Epithelial cell of alveolus of lung (primary cell): ENCODE results near the gene OGDH. TPM values are rescaled to one million over a fixed set of nuclear protein-coding genes. Genes with fewer than 3 reads are reported as not detected.

Experiments
- total RNA-seq: library from RNA; depleted of rRNA; stranded (reverse); fragments of >200 nt; gene quantifications from 2 replicates; pipeline ENCODE4 v1.2.1, GENCODE V29; 2015

The OGDH gene
- total RNA-seq, result 50.4 and 82.7 TPM in 2 replicates

DNA sequence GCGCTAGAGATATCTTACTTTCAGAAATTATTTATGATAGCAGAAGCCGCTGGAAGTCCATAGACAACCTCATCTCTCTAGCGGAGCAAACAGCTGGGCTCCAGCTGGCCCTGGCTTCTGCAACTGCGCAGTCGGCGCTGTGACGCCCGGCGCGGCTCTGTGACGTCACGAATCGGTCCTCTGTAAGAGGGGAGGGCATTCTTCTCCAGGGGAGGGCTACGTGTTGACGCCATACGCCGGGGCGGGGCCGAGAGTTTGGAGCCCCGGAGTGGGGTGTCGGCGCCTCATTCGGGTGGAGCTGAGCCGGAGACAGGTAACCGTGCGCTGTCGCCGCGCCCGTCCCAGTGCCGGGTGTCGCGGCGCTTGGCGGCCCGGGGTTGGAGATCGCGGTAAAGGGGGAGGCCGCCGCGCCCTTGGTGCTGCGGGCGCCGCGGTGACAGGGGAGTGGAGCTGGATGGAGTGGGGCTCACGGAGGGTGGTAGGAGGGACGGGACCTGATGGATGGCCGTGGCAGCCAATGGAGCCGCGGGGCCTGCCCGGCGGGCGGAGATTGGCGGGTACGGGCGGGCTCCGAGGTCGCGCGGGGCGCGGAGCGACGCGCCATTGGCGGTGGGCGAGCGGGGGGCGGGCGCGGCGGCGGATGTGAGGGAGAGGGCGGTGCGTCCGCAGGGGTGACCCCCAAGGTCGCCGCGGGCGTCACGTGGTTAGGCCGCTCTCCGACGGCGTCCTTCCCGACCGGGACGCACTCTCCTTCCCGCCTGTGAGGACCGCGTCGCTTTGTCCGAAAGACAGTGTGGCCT lies at the start of gene OGDH:
Gene OGDH, plus strand, starts transcription at position 287 of the 800 bp plus-strand sequence. CDS start 17,717 bp downstream, outside the sequence.

GRCh38 chr7:44573464-44574286 lies 32.8 kb upstream of the OGDH start, which contains the start of gene DDX56:
Gene DDX56, minus strand, starts transcription at chr7:44573908. Its CDS starts 13 bp downstream, at chr7:44573895.

DNA sequence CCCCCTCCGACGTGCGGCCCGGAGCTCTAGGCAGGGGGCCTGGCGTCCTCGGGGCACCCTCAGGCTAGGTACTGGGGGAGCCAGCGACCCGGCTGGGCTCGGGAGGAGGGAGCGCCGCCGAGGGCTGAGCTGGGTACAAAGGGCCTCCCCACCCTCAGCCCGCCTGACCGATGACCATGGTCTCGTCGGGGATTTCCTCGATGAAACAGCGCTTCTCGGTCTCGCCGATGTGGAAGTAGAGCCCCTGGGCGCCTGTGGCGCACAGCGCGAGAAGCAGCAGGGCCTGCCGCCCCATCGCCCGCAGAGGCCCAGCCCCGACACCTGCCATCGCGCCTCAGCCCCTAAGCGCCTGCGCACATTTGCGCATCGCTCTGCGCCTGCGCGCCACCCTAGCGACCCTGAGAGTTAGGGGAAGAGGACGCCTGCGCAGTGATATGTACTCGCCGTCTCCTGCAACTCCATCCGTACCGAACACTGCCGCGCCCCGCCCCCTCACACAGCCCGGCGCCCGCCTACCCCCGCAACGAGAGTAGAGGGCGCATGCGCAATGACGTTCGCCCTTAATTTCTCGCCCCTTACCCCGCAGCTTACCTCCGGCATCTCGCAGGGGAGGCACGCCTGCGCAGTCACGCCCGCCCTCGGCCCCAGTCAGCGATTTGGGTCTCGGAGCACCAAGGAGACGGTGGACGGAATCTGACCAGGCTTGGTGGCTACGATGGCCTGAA lies 24.4 kb upstream of the OGDH start, which contains the start of gene TMED4:
Gene TMED4, minus strand, starts transcription at position 353 of the 725 bp plus-strand sequence. Its CDS starts 25 bp downstream, at position 328.

GRCh38 chr7:44748045-44748947 lies 141.9 kb downstream of the OGDH start, which contains the start of gene ZMIZ2:
Gene ZMIZ2, plus strand, starts transcription at chr7:44748847. Its CDS starts 7,403 bp downstream, at chr7:44756250.

Other genes with a start within 250 kb of the OGDH start
- gene NUDCD3, start 116.0 kb upstream of the OGDH start, total RNA-seq, result 42.4 and 46.7 TPM in 2 replicates
- 0.24 TPM in 1 of 2 replicates, not detected in the other for gene NPC1L1, start 65.3 kb upstream of the OGDH start, total RNA-seq
- 45.0 and 79.8 TPM in 2 replicates for gene DDX56, start 32.7 kb upstream of the OGDH start, total RNA-seq
- gene TMED4, start 24.4 kb upstream of the OGDH start, total RNA-seq, result 59.8 and 87.7 TPM in 2 replicates
- 12.3 and 13.5 TPM in 2 replicates for gene ZMIZ2, start 142.2 kb downstream of the OGDH start, total RNA-seq
- 1,874 and 3,959 TPM in 2 replicates for gene PPIA, start 190.1 kb downstream of the OGDH start, total RNA-seq
- 136 and 203 TPM in 2 replicates for gene H2AZ2, start 241.5 kb downstream of the OGDH start, total RNA-seq